ENCODE data around the gene EIF2A. TPM values are rescaled to one million over a fixed set of nuclear protein-coding genes. Genes with fewer than 3 reads are reported as not detected.
A peak's percentile ranks its signal among the peaks of the same experiment; 100 is the strongest.

The EIF2A gene
- total and polyA plus RNA-seq, 9 of the 15 experiments (the other 6 are each of a cell fraction or from before 2014, with no cell fraction given): 106 to 192 (median 168) TPM

- TF ChIP-seq, protein P1, sequence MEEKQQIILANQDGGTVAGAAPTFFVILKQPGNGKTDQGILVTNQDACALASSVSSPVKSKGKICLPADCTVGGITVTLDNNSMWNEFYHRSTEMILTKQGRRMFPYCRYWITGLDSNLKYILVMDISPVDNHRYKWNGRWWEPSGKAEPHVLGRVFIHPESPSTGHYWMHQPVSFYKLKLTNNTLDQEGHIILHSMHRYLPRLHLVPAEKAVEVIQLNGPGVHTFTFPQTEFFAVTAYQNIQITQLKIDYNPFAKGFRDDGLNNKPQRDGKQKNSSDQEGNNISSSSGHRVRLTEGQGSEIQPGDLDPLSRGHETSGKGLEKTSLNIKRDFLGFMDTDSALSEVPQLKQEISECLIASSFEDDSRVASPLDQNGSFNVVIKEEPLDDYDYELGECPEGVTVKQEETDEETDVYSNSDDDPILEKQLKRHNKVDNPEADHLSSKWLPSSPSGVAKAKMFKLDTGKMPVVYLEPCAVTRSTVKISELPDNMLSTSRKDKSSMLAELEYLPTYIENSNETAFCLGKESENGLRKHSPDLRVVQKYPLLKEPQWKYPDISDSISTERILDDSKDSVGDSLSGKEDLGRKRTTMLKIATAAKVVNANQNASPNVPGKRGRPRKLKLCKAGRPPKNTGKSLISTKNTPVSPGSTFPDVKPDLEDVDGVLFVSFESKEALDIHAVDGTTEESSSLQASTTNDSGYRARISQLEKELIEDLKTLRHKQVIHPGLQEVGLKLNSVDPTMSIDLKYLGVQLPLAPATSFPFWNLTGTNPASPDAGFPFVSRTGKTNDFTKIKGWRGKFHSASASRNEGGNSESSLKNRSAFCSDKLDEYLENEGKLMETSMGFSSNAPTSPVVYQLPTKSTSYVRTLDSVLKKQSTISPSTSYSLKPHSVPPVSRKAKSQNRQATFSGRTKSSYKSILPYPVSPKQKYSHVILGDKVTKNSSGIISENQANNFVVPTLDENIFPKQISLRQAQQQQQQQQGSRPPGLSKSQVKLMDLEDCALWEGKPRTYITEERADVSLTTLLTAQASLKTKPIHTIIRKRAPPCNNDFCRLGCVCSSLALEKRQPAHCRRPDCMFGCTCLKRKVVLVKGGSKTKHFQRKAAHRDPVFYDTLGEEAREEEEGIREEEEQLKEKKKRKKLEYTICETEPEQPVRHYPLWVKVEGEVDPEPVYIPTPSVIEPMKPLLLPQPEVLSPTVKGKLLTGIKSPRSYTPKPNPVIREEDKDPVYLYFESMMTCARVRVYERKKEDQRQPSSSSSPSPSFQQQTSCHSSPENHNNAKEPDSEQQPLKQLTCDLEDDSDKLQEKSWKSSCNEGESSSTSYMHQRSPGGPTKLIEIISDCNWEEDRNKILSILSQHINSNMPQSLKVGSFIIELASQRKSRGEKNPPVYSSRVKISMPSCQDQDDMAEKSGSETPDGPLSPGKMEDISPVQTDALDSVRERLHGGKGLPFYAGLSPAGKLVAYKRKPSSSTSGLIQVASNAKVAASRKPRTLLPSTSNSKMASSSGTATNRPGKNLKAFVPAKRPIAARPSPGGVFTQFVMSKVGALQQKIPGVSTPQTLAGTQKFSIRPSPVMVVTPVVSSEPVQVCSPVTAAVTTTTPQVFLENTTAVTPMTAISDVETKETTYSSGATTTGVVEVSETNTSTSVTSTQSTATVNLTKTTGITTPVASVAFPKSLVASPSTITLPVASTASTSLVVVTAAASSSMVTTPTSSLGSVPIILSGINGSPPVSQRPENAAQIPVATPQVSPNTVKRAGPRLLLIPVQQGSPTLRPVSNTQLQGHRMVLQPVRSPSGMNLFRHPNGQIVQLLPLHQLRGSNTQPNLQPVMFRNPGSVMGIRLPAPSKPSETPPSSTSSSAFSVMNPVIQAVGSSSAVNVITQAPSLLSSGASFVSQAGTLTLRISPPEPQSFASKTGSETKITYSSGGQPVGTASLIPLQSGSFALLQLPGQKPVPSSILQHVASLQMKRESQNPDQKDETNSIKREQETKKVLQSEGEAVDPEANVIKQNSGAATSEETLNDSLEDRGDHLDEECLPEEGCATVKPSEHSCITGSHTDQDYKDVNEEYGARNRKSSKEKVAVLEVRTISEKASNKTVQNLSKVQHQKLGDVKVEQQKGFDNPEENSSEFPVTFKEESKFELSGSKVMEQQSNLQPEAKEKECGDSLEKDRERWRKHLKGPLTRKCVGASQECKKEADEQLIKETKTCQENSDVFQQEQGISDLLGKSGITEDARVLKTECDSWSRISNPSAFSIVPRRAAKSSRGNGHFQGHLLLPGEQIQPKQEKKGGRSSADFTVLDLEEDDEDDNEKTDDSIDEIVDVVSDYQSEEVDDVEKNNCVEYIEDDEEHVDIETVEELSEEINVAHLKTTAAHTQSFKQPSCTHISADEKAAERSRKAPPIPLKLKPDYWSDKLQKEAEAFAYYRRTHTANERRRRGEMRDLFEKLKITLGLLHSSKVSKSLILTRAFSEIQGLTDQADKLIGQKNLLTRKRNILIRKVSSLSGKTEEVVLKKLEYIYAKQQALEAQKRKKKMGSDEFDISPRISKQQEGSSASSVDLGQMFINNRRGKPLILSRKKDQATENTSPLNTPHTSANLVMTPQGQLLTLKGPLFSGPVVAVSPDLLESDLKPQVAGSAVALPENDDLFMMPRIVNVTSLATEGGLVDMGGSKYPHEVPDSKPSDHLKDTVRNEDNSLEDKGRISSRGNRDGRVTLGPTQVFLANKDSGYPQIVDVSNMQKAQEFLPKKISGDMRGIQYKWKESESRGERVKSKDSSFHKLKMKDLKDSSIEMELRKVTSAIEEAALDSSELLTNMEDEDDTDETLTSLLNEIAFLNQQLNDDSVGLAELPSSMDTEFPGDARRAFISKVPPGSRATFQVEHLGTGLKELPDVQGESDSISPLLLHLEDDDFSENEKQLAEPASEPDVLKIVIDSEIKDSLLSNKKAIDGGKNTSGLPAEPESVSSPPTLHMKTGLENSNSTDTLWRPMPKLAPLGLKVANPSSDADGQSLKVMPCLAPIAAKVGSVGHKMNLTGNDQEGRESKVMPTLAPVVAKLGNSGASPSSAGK (IDR thresholded peaks at IDR 0.05): peak; percentile 30; the same call in 1 of the 2 replicates
- TF ChIP-seq CBX1 (IDR thresholded peaks at IDR 0.05; ENCODE audit: low read depth) (peak; percentile 86), ARID4B (CRISPR knock-in tag; IDR thresholded peaks at IDR 0.05) (peak; percentile 83), KAT8 (IDR thresholded peaks at IDR 0.05; ENCODE audit: low read depth) (no peak), ZC3H4 (CRISPR knock-in tag; IDR thresholded peaks at IDR 0.05; ENCODE audit: borderline replicate concordance) (peak; percentile 81; the same call in 1 of the 2 replicates), SRF (CRISPR knock-in tag; IDR thresholded peaks at IDR 0.05) (0 out of 4 replicates have a peak, but pooled peaks of 1 of the 2 experiments have one; percentile 28)
- TF ChIP-seq, protein P2, sequence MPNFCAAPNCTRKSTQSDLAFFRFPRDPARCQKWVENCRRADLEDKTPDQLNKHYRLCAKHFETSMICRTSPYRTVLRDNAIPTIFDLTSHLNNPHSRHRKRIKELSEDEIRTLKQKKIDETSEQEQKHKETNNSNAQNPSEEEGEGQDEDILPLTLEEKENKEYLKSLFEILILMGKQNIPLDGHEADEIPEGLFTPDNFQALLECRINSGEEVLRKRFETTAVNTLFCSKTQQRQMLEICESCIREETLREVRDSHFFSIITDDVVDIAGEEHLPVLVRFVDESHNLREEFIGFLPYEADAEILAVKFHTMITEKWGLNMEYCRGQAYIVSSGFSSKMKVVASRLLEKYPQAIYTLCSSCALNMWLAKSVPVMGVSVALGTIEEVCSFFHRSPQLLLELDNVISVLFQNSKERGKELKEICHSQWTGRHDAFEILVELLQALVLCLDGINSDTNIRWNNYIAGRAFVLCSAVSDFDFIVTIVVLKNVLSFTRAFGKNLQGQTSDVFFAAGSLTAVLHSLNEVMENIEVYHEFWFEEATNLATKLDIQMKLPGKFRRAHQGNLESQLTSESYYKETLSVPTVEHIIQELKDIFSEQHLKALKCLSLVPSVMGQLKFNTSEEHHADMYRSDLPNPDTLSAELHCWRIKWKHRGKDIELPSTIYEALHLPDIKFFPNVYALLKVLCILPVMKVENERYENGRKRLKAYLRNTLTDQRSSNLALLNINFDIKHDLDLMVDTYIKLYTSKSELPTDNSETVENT (CRISPR knock-in tag; IDR thresholded peaks at IDR 0.05): peak; percentile 67; the same call in 1 of the 2 replicates
These were observed 56.8 kb downstream of the EIF2A start, which contains the start of gene SELENOT (continued) for GRCh38 chr3:150603153-150603979.
